Uterus (tissue), 2 donors: ENCODE results near the gene MYCL.

Source experiments
- POLR2A ChIP-seq, 2 donors: fragments of 450-650 bp; IDR thresholded peaks; one replicate each; pipeline ENCODE4 v1.6.1; 2016; ENCODE audit warnings: antibody characterized with exemption in 2 of 2, mild to moderate bottlenecking in 1 of 2, moderate library complexity in 1 of 2
- TF ChIP-seq, protein P1 (sequence below), 4 experiments: fragments of 200-600 bp in 2 of 4; fragments of 450-650 bp in 2 of 4; sonication (generic) in 2 of 4; IDR thresholded peaks; one replicate each; pipeline ENCODE4 v1.5.1; 2016 to 2019; ENCODE audit warnings: antibody characterized with exemption in 4 of 4, mild to moderate bottlenecking in 2 of 4, moderate library complexity in 1 of 4

DNA sequence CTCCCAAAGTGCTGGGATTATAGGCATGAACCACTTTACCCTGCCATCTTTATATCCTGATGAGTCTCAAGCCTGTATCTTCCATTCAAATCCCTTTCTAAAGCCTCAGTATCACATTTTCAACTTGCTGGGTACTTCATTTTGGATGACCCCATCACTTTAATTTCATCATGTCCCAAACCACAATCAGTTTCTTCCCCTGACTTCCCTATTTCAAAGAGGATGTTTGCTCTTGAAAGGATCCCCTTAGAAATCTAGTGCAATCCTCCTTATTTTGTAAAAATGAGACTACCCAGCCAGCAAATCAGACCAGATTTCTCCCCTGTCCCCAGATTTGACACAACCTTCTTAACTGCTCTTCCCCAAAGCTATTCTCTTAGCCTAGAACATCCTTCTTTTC is 11.4 kb downstream of the MYCL start:
- TF ChIP-seq, protein P1, sequence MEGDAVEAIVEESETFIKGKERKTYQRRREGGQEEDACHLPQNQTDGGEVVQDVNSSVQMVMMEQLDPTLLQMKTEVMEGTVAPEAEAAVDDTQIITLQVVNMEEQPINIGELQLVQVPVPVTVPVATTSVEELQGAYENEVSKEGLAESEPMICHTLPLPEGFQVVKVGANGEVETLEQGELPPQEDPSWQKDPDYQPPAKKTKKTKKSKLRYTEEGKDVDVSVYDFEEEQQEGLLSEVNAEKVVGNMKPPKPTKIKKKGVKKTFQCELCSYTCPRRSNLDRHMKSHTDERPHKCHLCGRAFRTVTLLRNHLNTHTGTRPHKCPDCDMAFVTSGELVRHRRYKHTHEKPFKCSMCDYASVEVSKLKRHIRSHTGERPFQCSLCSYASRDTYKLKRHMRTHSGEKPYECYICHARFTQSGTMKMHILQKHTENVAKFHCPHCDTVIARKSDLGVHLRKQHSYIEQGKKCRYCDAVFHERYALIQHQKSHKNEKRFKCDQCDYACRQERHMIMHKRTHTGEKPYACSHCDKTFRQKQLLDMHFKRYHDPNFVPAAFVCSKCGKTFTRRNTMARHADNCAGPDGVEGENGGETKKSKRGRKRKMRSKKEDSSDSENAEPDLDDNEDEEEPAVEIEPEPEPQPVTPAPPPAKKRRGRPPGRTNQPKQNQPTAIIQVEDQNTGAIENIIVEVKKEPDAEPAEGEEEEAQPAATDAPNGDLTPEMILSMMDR (IDR thresholded peaks at IDR 0.05): no peak
- TF ChIP-seq POLR2A (IDR thresholded peaks at IDR 0.05): no peak
